NCI-H2107 treated with DMSO at 0.1 percent for 48 hours (cell line): ENCODE measurements around the gene SLC16A5.
A peak's percentile ranks its signal among the peaks of the same experiment; 100 is the strongest.
"Not testable (repeated sequence)": the region's sequence is repeated elsewhere in the genome, so short reads cannot be mapped to it uniquely, and the experiment has no call there.

Source experiments
- DNase-seq: peaks from one replicate; lab custom pipeline; 2025; ENCODE audit not compliant: unreplicated experiment; lab: John Stamatoyannopoulos, UW

Gene SLC16A5

DNA sequence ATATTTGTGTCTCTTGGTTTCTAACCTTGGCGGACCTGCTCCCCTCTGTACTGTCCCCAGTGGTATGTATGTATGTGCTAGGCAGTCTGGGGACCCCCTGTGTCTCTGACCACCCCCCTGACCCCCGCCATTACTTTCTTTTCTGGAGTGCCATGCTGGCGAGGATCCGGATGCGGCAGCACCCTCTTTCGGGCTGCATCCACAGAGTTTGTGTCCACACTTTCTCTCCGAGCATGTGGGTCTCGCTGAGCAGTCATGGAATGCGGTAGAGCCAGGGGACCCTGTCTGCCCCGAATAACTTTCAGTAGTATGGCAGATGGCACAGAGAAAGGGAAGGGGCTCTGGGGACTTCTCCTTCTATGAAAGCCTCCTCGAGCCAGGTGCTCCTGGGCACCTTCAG lies 23.7 kb upstream of the SLC16A5 start:
- DNase-seq = no peak

- no peak for DNase-seq
These were observed 23.3 kb upstream of the SLC16A5 start for GRCh38 chr17:75064460-75064859.

- DNase-seq = no peak
These were observed 22.7 kb upstream of the SLC16A5 start for GRCh38 chr17:75064867-75065561.

DNA sequence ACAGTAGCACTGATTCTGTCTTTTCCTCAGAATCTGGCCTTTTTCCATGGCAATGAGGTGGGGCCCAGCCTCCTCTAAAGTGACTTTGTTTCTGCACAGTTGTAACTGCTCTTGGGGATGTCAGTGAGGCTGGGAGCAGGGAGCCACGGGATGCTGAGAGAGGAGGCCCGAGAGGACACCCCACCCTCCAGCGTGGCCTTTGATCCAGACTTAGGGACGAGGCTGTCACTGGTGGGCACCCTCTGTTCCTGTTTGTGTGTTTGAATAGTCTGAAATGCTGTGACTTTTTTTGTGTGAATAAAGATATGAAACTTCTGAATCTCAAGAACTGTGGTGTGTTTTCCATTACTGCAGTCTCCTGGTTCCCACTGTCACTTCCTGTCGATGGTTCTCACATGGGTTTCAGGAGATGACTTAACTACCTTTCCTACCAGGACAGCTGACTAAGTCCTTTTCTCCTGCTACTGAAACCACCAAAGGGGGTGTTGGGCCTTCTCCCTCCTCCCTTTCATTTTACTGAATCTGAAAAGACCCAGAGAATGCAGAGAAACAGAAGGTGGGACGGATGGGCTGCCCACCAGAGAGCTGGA lies 22.1 kb upstream of the SLC16A5 start:
- DNase-seq = no peak

DNA sequence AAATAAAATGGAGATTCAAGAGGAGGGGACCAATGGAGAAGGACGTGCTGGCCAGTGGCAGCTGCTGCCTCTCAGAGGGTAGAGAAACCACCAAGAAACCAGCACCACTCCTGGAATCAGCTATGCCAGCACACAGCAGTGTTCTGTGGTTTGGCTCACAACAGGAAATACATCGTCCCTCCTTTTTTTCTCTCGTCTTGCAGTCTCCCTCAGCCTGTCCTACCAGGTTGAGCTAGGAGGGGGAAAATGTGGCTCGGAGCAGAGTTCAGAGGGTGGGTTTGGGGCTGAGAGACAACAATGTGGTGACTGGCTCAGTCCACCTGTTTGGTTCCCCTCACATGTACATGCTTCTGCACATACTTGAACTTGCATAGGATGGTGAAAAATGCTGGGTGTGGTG lies 19.9 kb upstream of the SLC16A5 start:
- peak; percentile 31 for DNase-seq

DNA sequence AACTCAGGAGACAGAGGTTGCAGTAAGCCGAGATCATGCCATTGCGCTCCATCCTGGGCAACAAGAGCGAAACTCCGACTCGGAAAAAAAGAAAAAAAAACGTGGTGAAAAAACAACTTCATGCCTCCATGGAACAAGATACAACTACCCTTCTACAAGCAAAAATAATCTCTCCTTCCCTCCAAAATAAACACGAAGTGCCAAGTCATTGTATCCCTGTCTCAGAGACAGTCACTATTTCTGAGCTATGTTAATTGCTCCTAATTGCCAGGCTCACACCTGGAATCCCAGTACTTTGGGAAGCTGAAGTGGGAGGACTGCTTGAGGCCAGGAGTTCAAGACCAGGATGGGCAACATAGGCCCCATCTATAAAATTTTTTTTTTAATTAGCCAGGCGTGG lies 19.0 kb upstream of the SLC16A5 start:
- DNase-seq = no peak

DNA sequence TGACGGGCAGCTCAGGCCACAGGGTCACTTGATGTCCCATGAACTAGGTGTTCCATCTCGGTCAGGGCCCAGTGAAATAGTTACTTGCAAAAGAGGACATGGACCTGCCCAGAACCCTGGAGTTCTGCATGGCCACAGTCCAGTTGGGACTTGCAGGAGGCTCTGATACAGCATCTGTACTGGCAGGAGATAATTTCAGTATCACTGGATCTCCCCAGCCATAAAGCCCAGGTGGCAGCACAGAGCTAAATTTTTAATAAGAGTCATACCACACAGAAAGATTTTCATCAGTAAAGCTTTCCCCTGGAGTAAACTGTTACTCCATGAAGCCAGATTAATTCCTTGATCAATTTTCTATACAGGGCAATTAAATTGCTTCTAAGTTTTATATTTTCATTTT lies 18.0 kb upstream of the SLC16A5 start:
- no peak for DNase-seq

GRCh38 chr17:75071478-75072271 lies 16.1 kb upstream of the SLC16A5 start:
- DNase-seq = not testable (repeated sequence)

DNA sequence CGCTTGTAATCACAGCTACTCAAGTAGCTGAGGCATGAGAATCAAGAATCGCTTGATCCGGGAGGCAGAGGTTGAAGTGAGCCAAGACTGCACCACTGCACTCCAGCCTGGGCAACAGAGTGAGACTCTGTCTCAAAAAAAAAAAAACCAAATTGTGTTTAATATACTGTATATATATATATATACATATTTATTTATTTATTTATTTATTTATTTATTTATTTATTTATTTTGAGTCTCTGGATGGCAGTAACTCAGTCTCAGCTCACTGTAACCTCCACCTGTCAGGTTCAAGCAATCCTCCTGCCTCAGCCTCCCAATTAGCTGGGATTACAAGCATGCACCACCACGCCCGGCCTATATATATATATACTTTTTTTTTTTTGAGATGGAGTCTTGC lies 14.8 kb upstream of the SLC16A5 start:
- not testable (repeated sequence) for DNase-seq

DNA sequence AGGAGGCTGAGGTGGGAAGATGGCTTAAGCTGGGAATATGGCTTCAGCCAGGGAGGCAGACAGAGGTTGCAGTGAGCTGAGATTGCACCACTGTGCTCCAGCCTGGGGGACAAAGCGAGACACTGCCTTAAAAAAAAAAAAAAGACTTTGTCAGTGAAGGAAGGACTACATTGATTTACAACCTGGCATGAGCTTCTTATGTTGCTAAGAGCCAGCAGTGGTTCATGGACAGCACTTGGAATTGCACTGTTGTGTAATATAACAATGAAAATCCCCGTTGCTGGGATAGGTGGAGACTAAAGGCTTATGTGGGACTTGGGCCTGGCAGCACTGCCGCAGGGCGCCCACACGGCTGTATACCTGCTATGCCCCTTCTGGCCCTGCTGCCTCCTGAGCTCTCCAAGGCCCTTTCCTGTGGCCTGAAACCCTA lies 14.1 kb upstream of the SLC16A5 start:
- no peak for DNase-seq

DNA sequence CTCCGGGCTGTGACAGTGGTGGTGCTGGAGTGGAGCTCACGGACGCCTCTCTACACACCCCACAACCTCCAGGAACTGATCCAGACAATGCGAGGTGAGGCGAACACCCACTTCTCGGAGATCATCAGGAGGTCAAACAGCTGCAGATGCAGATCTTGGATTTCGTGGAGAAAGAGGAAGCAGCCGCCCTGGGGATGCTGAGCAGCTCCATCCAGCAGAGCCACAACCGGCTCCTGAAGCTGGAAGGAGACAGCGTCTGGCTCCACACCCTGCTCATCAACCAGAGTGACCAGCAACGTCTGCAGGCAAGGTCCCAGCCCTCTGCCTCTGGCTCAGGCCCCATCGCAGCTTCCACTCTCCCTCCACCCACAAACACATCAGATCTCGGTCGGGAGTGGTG lies 13.2 kb upstream of the SLC16A5 start:
- DNase-seq = no peak

GRCh38 chr17:75075597-75076336 lies 12.0 kb upstream of the SLC16A5 start:
- no peak for DNase-seq

- no peak for DNase-seq
These were observed 10.7 kb upstream of the SLC16A5 start for GRCh38 chr17:75077072-75077495.

GRCh38 chr17:75077496-75078283 lies 10.1 kb upstream of the SLC16A5 start:
- no peak for DNase-seq

GRCh38 chr17:75078284-75079022 lies 9.3 kb upstream of the SLC16A5 start:
- DNase-seq = no peak

DNA sequence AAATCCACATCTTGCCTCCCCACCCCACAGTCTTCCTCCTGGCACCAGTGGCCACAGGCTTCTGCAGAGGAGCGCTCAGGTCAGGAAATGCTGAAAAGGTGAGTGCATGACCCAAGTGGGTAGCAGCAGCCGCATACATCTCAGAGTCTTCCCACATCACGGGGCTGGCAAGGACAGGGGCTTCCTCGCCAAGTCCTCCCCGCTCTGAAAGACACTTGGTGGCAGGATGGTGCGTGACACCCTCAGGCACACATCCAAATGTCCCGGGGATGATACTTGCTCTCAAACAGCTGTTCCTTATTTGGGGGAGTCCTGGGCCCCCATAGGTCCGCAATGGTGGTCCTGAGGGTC lies 8.8 kb upstream of the SLC16A5 start:
- DNase-seq = no peak

GRCh38 chr17:75081611-75082540 lies 5.9 kb upstream of the SLC16A5 start:
- no peak for DNase-seq

DNA sequence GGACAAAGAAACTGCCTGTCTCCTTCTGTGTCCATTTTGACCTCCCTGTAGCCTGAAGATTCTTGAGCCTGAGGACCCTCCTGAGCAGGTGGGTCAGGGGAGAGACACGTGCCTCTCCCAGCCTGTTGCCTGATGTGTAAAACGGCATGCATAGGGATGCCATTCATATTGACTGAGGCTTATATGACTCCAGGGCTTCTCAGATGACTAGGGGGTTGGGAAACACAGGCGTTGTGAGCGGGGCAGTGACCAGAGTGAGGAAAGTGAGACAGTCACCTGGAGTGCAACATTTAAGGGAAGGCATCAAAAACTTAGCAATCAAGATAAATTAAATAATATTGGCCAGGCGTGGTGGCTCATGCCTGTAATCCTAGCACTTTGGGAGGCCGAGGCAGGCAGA lies 5.1 kb upstream of the SLC16A5 start:
- no peak for DNase-seq

GRCh38 chr17:75084039-75084660 lies 3.6 kb upstream of the SLC16A5 start:
- DNase-seq = no peak
